Keratinocyte (primary cell): ENCODE data around the gene CORO2A.

Experiments
- CTCF ChIP-seq, 3 experiments: IDR thresholded peaks in 1 of 3; conservative IDR thresholded peaks in 1 of 3; optimal IDR thresholded peaks in 1 of 3; 2 replicates in 2 of 3; 3 replicates in 1 of 3; pipeline versions ENCODE3 to v1.5.1; 2011; ENCODE audit warnings: low read length in 3 of 3, mild to moderate bottlenecking in 3 of 3, moderate library complexity in 2 of 3, control low read depth in 1 of 3, inconsistent platforms in 1 of 3; ENCODE audit not compliant: insufficient read depth in 2 of 3; ENCODE audit errors: extremely low read depth in 1 of 3
- EZH2 ChIP-seq: IDR thresholded peaks from one replicate; pipeline ENCODE4 v1.6.1; 2012; ENCODE audit warnings: inconsistent platforms, mild to moderate bottlenecking, low read length, moderate library complexity

- TF ChIP-seq CTCF (optimal IDR thresholded peaks at IDR 0.05 in 1 of 3, IDR thresholded peaks at IDR 0.05 in 1 of 3, conservative IDR thresholded peaks at IDR 0.05 in 1 of 3; ENCODE audit: extremely low read depth in 1 of 3, insufficient read depth in 2 of 3, low read length in 3 of 3), result no peak
- TF ChIP-seq EZH2, result no peak
Observed at GRCh38 chr9:98092613-98092931, 99.9 kb downstream of the CORO2A start.
